ENCODE results near the gene PCBP3. TPM values are rescaled to one million over a fixed set of nuclear protein-coding genes. Genes with fewer than 3 reads are reported as not detected.
"Not testable (repeated sequence)": the region's sequence is repeated elsewhere in the genome, so short reads cannot be mapped to it uniquely, and the experiment has no call there.

Gene PCBP3
- total RNA-seq, 1 donor from 2014 or later, result 9.7 TPM

GRCh38 chr21:45961408-45961807, 317.9 kb downstream of the PCBP3 start:
- peaks cover 16% of the 10 kb centered on the region for H3K27me3 Mint-ChIP-seq
- intact Hi-C loops (cut with micrococcal nuclease), result not testable (repeated sequence)

DNA sequence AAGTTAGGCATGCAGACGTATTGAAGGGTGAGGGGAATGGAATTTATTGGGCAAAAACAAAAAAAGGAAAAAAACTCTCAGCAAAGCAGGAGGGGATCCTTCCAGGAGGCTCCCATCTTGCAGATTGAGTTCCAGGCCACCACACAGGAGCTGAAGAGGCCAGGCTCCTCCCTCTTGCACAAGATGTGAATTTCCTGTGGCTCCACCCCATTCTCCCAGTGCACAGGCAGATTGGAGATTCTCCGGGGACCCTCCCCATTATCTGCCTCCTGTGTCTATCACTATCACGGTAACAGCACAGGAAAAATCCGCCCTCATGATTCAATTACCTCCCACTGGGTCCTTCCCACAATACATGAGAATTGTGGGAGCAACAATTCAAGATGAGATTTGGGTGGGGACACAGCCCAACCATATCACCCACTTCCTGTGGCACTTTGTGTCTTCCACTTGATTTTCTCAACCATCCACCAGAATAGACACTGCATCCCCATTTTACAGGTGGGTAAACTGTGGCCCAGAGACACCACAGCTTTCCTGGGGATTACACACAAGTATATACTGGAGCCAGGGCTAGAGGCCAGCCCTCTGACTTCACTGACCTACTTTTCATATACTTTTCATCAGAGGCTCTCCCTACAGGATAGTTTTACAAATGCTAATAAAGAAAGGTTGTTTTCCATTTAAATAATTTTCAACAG, 319.2 kb downstream of the PCBP3 start:
- intact Hi-C loops (cut with micrococcal nuclease), result no loop called here

More at GRCh38 chr21:45961408-45961807, 317.9 kb downstream of the PCBP3 start:
- not testable (repeated sequence) for DNase-seq; H3K9me3 Mint-ChIP-seq; H3K4me1 Mint-ChIP-seq; H3K4me3 Mint-ChIP-seq; H3K36me3 Mint-ChIP-seq (ENCODE audit: low read depth); H3K27ac Mint-ChIP-seq

GRCh38 chr21:45963232-45963570, 319.7 kb downstream of the PCBP3 start:
- H3K27me3 Mint-ChIP-seq, result peaks cover 8% of the 10 kb centered on the region
- intact Hi-C loops (cut with micrococcal nuclease), result no loop called here
- H3K4me3 Mint-ChIP-seq, result no peak overlapping the region
- H3K9me3 Mint-ChIP-seq, result peaks cover 9% of the 10 kb centered on the region
- no peak overlapping the region for H3K27ac Mint-ChIP-seq
- no peaks in the 10 kb centered on the region for H3K36me3 Mint-ChIP-seq (ENCODE audit: low read depth)
- DNase-seq, result no peak
- no peaks in the 10 kb centered on the region for H3K4me1 Mint-ChIP-seq

More for the DNA sequence above, 319.2 kb downstream of the PCBP3 start:
- Mint-ChIP-seq H3K4me1 (no peaks in the 10 kb centered on the region), H3K4me3 (no peak overlapping the region), H3K27me3 (peaks cover 9% of the 10 kb centered on the region), H3K36me3 (ENCODE audit: low read depth) (no peaks in the 10 kb centered on the region), H3K27ac (no peak overlapping the region), H3K9me3 (peaks cover 9% of the 10 kb centered on the region)
- no peak for DNase-seq

DNA sequence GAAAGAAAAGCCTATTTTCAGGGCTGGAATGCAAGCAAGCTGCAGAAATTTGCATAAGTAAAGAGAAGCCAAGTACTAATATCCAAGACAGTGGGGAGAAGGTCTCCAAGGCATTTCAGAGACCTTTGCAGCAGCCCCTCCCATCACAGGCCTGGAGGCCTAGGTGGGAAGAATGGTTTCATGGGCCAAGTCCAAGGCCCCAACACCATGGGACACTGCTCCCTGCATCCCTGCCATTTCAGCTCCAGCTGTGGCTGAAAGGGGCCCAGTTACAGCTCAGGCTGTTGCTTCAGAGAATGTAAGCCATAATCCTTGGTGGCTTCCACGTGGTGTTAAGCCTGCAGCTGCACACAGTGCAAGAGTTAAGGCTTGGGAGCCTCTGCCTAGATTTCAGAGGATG, 321.1 kb downstream of the PCBP3 start:
- Mint-ChIP-seq H3K27ac (no peak overlapping the region), H3K9me3 (peaks cover 9% of the 10 kb centered on the region), H3K27me3 (peaks cover 5% of the 10 kb centered on the region), H3K4me1 (no peaks in the 10 kb centered on the region), H3K4me3 (no peak overlapping the region), H3K36me3 (ENCODE audit: low read depth) (no peaks in the 10 kb centered on the region)
- intact Hi-C loops (cut with micrococcal nuclease), result no loop called here
- no peak for DNase-seq

- no peaks in the 10 kb centered on the region for H3K36me3 Mint-ChIP-seq (ENCODE audit: low read depth)
- DNase-seq, result no peak
- peaks cover 9% of the 10 kb centered on the region for H3K9me3 Mint-ChIP-seq
- H3K27me3 Mint-ChIP-seq, result peaks cover 5% of the 10 kb centered on the region
- intact Hi-C loops (cut with micrococcal nuclease), result no loop called here
- no peak overlapping the region for H3K4me3 Mint-ChIP-seq
- H3K4me1 Mint-ChIP-seq, result no peaks in the 10 kb centered on the region
- no peak overlapping the region for H3K27ac Mint-ChIP-seq
Measured at GRCh38 chr21:45965084-45965809, 321.7 kb downstream of the PCBP3 start.

- peaks cover 5% of the 10 kb centered on the region for H3K27me3 Mint-ChIP-seq
- no peaks in the 10 kb centered on the region for H3K4me1 Mint-ChIP-seq
- no peaks in the 10 kb centered on the region for H3K36me3 Mint-ChIP-seq (ENCODE audit: low read depth)
- intact Hi-C loops (cut with micrococcal nuclease), result no loop called here
- DNase-seq, result no peak
- no peak overlapping the region for H3K27ac Mint-ChIP-seq
- H3K9me3 Mint-ChIP-seq, result peaks cover 9% of the 10 kb centered on the region
- H3K4me3 Mint-ChIP-seq, result no peak overlapping the region
Measured at GRCh38 chr21:45966791-45967394, 323.4 kb downstream of the PCBP3 start.

DNA sequence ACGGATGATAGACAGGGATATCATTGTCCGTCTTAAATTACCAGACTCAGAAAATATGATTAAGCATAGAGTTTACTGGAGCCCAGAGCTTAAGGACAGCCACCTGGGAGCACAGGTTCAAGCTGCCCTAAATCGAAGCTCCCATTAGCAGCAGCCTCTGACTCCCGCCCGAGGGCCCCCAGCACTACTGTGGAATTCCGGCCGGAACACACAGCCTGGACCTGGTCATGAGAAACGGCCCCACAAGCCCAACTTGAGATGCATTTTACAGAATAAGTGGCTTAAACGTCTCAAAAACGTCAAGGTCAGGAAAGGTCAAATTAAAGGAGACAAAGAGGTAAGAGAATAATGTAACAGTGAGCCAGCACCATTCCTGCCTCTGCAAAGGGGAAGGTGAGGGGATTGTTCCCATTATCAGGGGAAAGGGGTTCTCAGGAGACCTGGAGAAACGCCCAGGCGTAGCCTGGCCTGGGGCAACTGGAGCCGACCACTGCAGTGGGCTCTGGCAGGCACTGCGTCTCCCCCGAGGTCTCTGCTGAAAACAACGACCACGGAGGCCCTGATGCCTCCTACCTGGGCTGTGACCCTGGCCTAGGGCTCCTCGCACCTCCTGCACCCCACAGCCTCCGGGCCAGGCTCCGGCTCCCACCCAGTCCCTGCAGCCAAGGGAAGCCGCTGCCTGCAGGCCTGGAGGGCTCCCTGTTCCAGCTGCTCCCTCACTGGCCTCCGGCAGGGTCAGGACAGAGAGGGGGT, 326.6 kb downstream of the PCBP3 start:
- Mint-ChIP-seq H3K27me3 (peaks cover 10% of the 10 kb centered on the region), H3K27ac (no peak overlapping the region), H3K4me3 (no peak overlapping the region), H3K4me1 (peaks cover 6% of the 10 kb centered on the region), H3K36me3 (ENCODE audit: low read depth) (no peaks in the 10 kb centered on the region), H3K9me3 (no peaks in the 10 kb centered on the region)
- intact Hi-C loops (cut with micrococcal nuclease), result loop anchor here (5.0 kb wide), 2 partner anchors 172 to 257 kb away; partner anchors contain the start of gene LSS
- no peak for DNase-seq

DNA sequence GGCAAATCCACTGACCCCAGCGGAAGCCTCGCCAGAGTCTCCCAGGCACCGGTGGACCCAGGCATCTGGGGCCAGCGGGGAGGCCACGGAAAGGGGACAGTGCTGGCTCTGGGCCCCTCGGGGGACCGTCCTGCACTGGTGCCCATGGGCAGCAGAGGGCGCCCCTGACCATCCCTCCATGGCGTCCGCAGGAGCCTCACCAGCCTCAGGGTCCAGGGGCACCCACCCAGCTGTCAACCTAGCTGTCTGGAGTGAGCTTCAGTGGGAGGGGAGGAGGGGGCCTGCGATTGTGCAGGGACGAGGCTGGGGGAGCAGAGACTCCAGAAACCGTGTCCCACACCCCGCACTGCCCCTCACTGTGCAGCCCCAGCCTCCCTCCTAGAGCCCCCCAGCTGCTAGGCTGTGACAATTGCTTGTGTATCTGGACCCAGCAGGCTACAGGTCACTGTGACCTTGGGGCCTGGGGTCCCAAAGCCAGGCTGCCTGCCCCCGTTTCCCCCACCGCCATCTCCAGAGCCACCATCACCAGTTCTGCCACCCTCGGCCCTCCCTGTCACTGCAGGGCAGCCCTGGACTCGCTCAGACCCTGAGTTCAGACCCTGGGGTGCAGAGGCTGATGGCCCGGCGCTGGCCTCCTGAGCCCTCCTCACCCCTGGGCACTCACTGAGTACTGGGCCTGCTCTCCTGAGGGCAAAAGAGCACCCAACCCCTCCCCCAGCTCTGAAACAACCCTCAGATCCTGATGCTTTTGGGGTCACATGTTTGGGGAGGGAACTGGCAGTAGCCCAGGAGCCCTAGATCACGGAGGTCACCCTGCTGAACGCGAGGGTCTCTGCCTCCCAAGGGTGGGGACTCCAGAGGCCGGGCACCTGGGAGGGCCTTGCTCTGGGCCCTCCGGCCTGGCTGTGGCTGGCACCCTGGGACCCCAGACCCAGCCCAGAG, 327.4 kb downstream of the PCBP3 start:
- no peaks in the 10 kb centered on the region for H3K36me3 Mint-ChIP-seq (ENCODE audit: low read depth)
- H3K9me3 Mint-ChIP-seq, result no peaks in the 10 kb centered on the region
- no peak overlapping the region for H3K27ac Mint-ChIP-seq
- H3K4me3 Mint-ChIP-seq, result no peak overlapping the region
- DNase-seq, result peak; percentile 82
- H3K27me3 Mint-ChIP-seq, result peaks cover 18% of the 10 kb centered on the region
- intact Hi-C loops (cut with micrococcal nuclease), result loop anchor here (5.0 kb wide), 2 partner anchors 171 to 256 kb away; partner anchors contain the start of gene LSS
- peaks cover 6% of the 10 kb centered on the region for H3K4me1 Mint-ChIP-seq

- Mint-ChIP-seq H3K27me3 (peaks cover 22% of the 10 kb centered on the region), H3K4me3 (no peak overlapping the region), H3K27ac (no peak overlapping the region), H3K9me3 (no peaks in the 10 kb centered on the region), H3K36me3 (ENCODE audit: low read depth) (no peaks in the 10 kb centered on the region), H3K4me1 (peaks cover 8% of the 10 kb centered on the region)
- intact Hi-C loops (cut with micrococcal nuclease), result loop anchor here (5.0 kb wide), 2 partner anchors 171 to 256 kb away; partner anchors contain the start of gene LSS
- DNase-seq, result no peak
Measured at GRCh38 chr21:45971616-45972352, 328.3 kb downstream of the PCBP3 start.

DNA sequence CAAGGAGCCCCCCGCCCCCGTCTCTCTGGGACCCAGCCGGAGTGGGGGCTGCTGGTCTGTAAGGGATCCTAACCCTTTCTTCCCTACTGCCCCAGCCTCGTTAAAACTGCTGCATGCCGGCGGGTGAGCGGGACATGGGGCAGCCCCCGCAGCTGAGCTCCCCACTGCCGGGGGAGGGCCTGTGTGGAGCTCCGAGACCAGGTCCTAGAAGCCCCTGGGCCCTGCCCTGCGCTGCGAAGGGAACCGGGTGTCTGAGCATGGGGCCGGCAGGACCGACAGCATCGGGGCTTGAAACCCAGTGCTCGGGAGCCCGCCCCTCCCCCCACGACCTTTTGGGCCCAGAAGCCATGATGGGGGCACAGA, 328.8 kb downstream of the PCBP3 start:
- no peak overlapping the region for H3K4me3 Mint-ChIP-seq
- peaks cover 8% of the 10 kb centered on the region for H3K4me1 Mint-ChIP-seq
- intact Hi-C loops (cut with micrococcal nuclease), result loop anchor here (5.0 kb wide), 2 partner anchors 170 to 255 kb away; partner anchors contain the start of gene LSS
- peaks cover 22% of the 10 kb centered on the region for H3K27me3 Mint-ChIP-seq
- H3K36me3 Mint-ChIP-seq (ENCODE audit: low read depth), result no peaks in the 10 kb centered on the region
- no peak overlapping the region for H3K27ac Mint-ChIP-seq
- no peaks in the 10 kb centered on the region for H3K9me3 Mint-ChIP-seq
- DNase-seq, result no peak

- no peaks in the 10 kb centered on the region for H3K9me3 Mint-ChIP-seq
- H3K4me3 Mint-ChIP-seq, result peak overlapping the region; percentile 80
- DNase-seq, result peak; percentile 65
Measured at GRCh38 chr21:45972716-45973474, 329.4 kb downstream of the PCBP3 start.

More at GRCh38 chr21:45972716-45973474, 329.4 kb downstream of the PCBP3 start:
- Mint-ChIP-seq H3K27me3 (peaks cover 22% of the 10 kb centered on the region), H3K27ac (no peak overlapping the region), H3K4me1 (peaks cover 8% of the 10 kb centered on the region), H3K36me3 (ENCODE audit: low read depth) (no peaks in the 10 kb centered on the region)
- intact Hi-C loops (cut with micrococcal nuclease), result loop anchor here (5.0 kb wide), 2 partner anchors 169 to 254 kb away; partner anchors contain the start of gene LSS

All from activated CD4-positive, alpha-beta T cell treated with anti-CD3 and anti-CD28 coated beads, Interleukin-2, amount 10 ng/mL, durations not matched to agents 24 days and 14 days (primary cell).